NCI-H748 treated with DMSO at 0.1 percent for 48 hours (cell line): ENCODE results near the gene LRPAP1.
"Not testable (repeated sequence)": the region's sequence is repeated elsewhere in the genome, so short reads cannot be mapped to it uniquely, and the experiment has no call there.

Experiments used
- DNase-seq: peaks from one replicate; lab custom pipeline; 2025; lab: John Stamatoyannopoulos, UW

LRPAP1 gene

GRCh38 chr4:3461515-3462291, 70.5 kb downstream of the LRPAP1 start:
- no peak for DNase-seq

- DNase-seq, result no peak
These were observed 71.3 kb downstream of the LRPAP1 start for GRCh38 chr4:3460926-3461325.

GRCh38 chr4:3459156-3459555, 73.1 kb downstream of the LRPAP1 start:
- DNase-seq, result not testable (repeated sequence)

- no peak for DNase-seq
These were observed 73.9 kb downstream of the LRPAP1 start for GRCh38 chr4:3458371-3458770.

GRCh38 chr4:3455596-3455995, 76.6 kb downstream of the LRPAP1 start:
- DNase-seq, result not testable (repeated sequence)
